ENCODE measurements around the gene MGAT5B. TPM values are rescaled to one million over a fixed set of nuclear protein-coding genes. Genes with fewer than 3 reads are reported as not detected.
"Not testable (repeated sequence)": the region's sequence is repeated elsewhere in the genome, so short reads cannot be mapped to it uniquely, and the experiment has no call there.

Gene MGAT5B, protein sequence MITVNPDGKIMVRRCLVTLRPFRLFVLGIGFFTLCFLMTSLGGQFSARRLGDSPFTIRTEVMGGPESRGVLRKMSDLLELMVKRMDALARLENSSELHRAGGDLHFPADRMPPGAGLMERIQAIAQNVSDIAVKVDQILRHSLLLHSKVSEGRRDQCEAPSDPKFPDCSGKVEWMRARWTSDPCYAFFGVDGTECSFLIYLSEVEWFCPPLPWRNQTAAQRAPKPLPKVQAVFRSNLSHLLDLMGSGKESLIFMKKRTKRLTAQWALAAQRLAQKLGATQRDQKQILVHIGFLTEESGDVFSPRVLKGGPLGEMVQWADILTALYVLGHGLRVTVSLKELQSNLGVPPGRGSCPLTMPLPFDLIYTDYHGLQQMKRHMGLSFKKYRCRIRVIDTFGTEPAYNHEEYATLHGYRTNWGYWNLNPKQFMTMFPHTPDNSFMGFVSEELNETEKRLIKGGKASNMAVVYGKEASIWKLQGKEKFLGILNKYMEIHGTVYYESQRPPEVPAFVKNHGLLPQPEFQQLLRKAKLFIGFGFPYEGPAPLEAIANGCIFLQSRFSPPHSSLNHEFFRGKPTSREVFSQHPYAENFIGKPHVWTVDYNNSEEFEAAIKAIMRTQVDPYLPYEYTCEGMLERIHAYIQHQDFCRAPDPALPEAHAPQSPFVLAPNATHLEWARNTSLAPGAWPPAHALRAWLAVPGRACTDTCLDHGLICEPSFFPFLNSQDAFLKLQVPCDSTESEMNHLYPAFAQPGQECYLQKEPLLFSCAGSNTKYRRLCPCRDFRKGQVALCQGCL
- 1.1 TPM for polyA plus RNA-seq (2013, experiment 1 of 2; ENCODE audit: insufficient read length)
- 0.32 TPM for polyA plus RNA-seq (2013, experiment 2 of 2; ENCODE audit: insufficient read length)

DNA sequence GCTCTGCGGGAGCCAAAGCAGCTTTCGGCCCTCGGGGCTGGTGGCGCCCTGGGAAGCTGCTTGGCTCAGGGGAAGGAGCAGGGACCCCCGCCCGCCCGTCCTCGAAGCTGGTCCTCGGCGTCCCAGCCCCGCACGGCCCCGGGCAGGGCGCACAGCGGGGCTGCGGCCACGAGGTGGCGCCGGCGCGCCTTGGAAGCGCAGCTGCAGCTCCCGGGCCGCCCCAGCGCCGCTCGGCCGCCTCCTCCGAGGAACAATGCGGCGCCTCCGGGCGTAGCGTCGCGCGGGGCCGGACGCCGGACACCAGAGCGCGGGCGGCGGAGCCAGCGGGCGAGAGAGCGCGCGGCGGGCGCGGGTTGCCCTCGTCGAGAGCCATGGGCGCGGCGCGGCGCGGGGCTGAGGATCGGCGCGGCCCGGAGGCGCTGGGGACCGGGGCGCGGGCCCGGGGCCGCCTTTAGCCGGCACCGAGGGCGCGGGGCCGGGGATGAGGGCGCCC lies at the start of gene MGAT5B:
TSS of gene MGAT5B (plus strand) at position 229 of the 493 bp plus-strand sequence. CDS start 626 bp downstream, outside the sequence.
- DNase-seq, result peak; percentile 73

GRCh38 chr17:76820039-76820438 lies 48.2 kb upstream of the MGAT5B start:
- DNase-seq, result no peak

DNA sequence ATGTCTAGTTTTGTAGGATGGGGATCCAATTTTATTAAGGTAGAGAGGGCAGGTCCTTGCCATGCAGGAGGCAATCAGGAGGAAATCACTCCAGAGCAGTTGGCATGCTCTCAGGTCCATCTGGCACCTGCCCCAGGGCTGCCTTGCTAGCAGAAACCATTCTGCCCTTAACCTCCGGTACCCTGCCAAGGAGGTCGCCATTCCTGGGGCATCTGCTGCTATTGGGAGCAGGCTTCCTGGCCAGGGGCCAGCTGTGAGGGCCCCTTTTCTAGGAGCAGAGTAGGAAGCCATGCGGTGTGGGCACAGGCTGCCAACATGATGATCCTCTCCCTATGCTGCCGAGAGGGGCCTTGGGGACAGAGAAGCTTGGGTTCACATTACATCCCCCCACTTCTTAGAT lies 47.6 kb upstream of the MGAT5B start:
- no peak for DNase-seq

DNA sequence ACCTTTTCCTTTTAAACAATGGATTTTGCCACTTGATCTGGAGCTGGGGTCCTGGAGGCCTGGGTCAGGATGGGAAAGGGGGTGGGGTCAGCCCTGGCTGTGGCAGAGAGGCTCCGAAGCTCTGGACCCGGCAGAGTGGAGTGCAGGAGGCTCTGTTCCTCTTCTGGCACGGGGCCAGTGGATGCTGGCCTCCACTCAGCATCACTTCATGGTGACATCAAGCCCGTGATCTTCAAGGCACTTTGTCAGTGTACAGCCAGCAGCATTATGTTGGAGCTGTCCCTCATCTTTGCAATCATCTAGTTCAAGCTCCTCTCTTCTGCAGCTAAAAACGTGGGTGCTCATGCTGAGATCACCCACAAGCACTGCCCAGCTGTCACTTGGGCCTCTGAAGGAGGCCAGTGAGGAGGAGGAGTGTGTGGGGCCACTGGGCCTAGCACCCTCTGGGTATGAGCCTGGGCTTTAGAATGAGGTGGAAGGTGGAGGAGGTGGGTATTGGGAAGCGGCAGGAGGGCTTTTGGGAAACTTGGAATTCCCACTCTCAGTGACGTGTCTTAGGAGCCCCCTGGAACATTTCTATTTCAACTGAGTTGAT lies 45.9 kb upstream of the MGAT5B start:
- DNase-seq, result no peak

DNA sequence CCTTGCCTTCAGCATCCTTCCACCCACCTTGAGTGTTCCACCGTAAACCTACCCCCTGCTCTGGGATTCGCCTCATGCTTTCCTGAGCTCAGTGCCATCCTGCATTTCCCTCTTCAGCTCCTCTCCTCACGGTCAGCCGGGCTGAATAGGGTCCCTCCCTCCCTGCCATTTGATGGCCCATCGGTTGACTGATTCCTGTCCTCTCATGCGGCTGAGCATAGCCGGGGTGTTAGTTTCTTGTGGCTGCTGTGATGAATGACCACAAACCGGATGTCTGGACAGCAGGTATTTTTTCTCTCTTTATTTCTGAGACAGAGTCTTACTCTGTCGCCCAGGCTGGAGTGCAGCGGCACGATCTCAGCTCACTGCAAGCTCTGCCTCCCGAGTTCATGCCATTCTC lies 44.1 kb upstream of the MGAT5B start:
- no peak for DNase-seq

DNA sequence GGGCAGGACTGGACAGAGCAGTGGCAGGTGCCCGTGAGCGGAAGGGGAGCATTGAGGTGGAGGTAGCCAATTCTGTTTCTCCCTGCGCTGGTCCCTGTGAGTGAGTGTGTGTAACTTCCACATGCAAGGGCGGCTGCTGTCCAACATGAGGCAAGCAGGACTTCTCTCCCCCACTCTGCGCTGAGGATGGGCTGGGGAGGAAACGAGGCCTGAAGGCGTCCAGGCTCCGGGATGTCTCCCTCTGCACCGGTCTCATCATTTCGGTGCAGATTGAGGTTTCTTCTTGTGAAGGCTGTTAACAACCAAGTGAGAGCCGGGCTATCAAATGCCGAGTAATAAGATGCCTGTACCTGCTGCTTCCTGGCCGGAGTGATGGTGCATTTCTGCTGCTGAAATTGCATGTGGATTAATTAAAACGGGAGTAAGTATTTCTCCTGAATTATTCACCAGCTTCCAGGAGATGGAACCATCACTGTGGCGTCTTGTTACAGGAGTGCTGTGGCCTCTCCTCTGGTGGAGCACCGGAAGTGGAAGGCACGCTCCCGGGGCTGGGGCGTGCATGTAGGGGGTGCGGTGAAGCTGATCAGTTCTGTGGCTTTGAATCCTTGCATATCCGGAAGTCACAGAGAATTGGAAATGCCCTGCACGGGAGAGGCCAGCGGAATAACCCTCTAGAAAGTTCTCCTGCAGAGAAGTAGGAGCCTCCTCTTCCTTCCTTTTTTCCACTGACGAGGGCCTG lies 41.7 kb upstream of the MGAT5B start:
- no peak for DNase-seq

DNA sequence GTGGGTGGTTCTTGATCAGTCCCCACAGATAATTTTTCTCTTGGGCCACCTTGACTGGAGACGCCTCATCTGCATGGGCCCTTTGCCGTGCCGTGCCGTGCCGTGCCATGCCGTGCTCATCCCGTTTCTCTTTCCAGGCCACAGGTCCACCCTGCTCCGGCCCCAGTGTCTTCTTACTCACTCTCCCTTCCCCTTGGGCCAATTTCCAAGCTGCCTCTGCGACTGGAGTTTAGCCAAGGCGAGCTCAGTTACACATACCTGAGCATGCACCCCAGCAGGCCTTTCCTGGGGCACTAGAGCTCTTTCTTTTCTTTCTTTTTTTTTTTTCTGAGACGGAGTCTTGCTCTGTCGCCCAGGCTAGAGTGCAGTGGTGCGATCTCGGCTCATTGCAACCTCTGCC lies 40.5 kb upstream of the MGAT5B start:
- no peak for DNase-seq

DNA sequence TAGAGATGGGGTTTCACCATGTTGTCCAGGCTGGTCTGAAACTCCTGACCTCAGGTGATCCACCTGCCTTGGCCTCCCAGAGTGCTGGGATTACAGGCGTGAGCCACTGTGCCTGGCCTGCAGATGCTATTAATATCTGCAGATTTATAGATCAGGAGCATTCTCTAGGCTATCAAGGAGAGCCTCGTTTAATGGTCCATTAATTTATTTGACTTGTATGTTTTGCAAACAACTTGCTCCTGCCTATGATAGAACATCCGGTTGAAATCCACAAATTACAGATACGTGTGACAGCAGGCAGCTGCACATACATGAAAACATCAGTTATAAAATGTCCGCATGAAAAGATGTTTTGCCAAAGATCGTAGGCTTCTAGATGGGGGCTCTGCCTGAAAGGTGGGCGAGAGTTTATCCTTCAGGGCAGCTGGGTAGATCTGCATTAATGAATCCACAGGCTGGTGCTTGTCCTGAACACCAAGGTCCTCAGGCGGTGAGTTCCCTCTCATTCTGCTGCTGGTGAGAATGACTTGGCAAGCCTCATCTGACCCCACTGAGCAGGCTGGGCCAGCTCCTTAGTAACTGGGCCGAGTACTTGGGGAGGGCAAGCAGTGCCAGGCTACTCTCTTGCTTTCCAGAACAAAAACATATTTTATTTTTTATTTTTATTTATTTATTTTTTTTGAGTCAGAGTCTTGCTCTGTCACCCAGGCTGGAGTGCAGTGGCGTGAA lies 37.1 kb upstream of the MGAT5B start:
- DNase-seq, result no peak

- no peak for DNase-seq
Measured at GRCh38 chr17:76833034-76833644, 35.1 kb upstream of the MGAT5B start.

DNA sequence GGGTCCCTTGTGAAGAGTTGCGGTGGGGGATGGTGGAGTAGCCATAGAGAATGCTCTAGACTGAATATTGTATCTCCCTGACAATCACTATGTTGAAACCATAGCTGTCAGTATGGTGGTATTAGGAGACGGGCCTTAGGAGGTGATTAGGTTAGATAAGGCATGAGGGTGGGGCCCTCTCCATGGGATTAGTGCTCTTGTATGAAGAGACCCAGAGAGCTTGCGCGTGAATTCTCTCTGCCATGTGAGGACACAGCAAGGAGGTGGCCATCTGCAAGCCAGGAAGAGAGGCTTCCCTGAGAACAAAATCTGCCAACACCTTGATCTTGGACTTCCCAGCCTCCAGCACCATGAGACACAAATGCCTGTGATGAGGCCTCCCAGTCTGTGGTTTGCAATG lies 34.5 kb upstream of the MGAT5B start:
- DNase-seq, result no peak

DNA sequence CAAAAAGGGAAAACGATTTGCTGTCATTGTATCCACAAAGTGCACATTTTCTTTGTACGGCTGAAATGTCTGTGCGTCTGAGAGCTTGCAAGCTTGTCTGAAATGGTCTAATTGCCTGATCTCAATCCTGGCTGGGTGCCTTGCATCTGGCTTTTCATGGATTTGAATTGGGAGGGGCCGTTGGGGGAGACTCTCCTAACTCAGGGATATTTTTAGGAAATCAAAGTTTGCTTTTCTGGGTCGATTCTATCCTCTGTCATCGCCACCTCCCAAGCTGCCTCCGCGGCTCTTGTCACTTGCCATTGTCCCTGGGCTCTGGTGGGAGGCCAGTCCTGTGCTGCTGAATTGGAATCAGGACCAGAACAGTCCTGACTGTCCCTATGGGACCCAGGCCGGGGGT lies 33.3 kb upstream of the MGAT5B start:
- DNase-seq, result no peak

DNA sequence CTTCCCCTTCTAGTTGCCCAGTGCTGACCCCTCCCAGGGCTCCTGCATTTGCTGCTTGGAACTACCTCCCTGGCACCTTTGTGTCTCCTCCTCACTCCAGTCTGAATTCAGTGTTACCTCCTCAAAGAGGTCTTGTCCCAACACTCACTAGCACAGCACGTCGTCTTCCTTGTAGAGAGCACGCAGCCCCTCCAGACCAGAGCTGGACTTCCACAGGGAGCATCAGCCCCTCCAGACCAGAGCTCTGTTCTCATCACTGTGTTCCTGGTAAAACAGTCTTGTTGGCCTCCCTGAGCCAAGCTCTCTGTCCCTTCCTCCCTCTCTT lies 27.8 kb upstream of the MGAT5B start:
- no peak for DNase-seq

GRCh38 chr17:76840884-76841775 lies 27.1 kb upstream of the MGAT5B start:
- DNase-seq, result peak; percentile 19

GRCh38 chr17:76841776-76842405 lies 26.3 kb upstream of the MGAT5B start:
- DNase-seq, result no peak

DNA sequence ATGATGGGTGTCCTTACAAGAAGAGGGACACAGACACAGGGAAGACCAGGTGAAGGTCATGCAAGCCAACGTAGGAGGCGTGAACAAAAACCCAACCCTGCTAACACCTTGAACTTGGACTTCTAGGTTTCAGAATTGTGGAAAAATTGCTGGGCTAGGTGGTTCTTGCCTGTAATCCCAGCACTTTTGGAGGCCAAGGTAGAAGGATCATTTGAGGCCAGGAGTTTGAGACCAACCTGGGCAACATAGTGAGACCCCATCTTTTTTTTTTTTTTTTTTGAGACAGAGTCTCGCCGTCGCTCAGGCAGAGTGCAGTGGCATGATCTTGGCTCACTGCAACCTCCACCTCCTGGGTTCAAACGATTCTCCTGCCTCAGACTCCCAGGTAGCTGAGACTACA lies 25.1 kb upstream of the MGAT5B start:
- not testable (repeated sequence) for DNase-seq

GRCh38 chr17:76843703-76844484 lies 24.3 kb upstream of the MGAT5B start:
- DNase-seq, result peak; percentile 27

DNA sequence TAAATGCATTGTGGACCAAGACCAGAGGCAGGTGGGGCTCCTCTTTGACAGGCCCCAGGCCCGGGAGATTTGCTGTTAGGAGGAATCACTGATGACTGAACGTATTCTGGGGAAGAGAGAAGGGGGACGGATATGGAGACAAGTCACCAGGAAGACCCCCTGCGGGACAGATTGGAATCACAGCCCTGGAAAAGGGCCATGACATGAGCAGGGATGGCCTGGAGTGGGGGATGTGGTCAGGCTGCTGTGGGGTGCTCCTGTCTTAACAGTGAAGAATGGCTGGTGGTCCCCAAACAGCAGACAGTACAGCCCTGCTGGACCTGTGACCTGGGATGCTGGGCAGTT lies 23.7 kb upstream of the MGAT5B start:
- no peak for DNase-seq

DNA sequence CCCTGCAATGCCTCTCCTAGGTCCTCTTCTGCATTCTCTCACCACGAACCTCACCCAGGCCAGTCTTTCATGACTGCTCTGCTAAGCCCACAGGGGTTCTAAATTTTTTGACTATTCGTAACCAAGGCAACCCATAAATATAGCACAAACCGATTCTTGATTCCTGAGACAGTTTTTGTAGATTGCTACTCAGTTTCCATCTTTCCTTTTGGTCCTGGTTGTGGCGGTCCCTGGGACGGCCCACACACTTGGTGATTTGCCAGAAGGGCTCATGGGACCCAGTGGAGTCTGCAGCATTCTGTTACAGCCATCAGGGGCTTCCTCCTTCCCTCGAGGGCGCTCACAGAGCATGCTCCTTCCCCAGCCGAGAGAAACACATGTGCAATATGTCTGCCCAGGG lies 23.4 kb upstream of the MGAT5B start:
- DNase-seq, result no peak

GRCh38 chr17:76845541-76846017 lies 22.6 kb upstream of the MGAT5B start:
- DNase-seq, result peak; percentile 14
